GM21360 (cell line): Measurements from ENCODE around the gene TCF20.

Experiments
- ATAC-seq: cut with Tn5 transposase; IDR thresholded peaks from one replicate; pipeline ENCODE4 v1.9.1; 2021; ENCODE audit warnings: mild to moderate bottlenecking, moderate library complexity; ENCODE audit not compliant: unreplicated experiment

Gene TCF20

DNA sequence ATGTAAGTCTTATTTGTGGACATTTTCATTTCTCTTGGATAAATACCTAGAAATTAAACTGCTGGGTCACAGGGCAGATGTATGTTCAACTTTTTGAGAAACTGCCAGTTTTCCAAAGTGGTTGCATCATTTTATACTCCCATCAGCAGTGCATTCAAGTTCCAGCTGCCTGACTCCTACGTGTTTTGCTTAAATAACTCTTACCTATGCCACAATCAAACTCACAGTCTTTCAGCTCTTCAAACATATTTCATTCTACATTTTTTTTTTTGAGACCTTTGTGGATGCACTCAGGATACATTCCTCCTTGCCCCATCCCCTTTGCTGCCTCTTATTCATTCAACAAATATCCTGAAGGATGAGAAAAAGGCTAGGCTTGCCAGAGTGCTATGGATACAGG is 9.2 kb downstream of the TCF20 start:
- ATAC-seq = no peak

DNA sequence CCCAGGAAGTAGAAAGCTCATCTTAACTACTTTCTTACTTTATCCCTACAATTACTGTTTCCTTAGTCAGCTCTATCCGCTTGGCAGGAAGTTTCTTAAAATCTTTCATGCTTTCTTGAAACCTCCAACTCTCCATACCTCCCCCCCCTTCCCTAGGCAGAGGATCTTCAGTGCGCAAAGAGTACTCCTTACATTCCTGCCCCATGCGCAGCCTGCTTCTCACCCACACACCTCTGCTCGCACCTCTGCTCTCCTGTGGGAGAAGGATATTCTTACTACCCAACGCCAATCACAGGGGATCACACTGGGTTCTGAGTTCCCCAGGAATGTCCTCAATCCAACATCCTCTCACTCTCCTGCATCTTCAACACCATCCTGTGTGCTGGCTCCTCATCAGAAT is 12.3 kb downstream of the TCF20 start:
- no peak for ATAC-seq

DNA sequence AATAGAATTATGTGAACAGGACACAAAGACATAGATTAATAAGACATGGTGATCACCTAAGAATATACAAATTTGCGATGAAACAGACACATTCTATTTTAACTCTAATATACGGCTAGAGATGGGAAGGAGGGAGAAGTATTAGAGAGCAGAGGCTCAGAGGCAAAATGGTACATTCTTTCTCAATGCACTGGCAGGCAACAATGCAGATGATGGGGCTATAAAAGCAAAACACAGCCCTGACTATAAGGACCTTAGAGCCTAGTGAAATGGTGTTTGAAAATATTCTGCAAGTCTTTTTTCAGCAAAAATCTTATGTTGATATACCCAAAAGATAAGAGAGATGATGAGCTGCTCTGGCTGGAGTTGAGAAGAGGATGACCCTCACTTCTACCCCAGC is 13.1 kb downstream of the TCF20 start:
- no peak for ATAC-seq

DNA sequence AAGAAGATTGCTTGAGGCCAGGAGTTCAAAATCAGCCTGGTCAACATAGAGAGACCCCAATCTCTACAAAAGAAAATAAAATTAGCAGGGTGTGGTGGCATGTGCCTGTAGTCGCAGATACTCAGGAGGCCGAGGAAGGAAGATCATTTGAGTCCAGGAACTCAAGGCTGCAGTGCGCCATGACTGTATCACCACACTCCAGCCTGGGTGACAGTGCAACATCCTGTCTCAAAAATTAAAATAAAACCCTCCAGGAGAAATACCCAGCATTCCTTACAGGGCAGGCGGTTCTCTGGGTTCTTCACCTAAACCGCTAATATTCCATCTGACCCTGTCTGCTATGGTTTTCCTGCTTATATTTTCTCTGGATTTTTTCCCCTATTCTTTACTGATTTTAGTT is 13.5 kb downstream of the TCF20 start:
- ATAC-seq = no peak

DNA sequence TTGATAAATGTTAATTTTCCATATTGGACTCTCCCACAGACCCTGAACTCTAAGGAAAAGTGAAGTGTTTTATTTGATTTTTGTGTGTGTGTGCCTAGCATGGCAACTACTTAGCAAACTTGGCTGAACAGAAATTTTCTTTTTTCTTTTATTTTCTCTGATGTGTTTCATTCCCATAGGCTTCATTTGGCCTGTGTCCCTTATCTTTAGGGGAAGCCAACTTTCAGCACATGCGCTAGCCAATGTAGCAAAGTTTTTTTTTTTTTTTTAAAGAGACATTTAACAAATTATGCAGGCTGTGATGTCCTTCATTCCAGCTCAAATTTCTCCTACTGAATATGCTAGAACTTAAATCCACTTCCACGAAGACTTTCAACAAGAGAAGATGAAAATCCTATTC is 14.2 kb downstream of the TCF20 start:
- ATAC-seq = no peak

DNA sequence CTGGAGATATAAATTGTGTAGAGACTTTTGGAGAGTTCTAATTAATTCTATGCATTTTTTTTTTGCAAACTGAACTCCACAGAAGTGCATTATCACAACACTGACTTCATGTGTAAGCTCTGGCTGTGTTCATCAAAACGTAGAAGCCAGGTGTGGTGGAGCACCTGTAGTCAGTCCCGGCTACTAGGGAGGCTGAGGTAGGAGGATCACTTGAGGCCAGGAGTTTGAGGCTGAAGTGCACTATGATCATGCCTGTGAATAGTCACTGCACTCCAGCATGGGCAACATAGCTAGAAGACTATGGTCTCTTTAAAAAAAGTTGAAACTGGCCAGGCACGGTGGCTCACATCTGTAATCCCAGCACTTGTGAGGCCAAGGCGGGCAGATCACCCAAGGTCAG is 20.6 kb downstream of the TCF20 start:
- no peak for ATAC-seq

DNA sequence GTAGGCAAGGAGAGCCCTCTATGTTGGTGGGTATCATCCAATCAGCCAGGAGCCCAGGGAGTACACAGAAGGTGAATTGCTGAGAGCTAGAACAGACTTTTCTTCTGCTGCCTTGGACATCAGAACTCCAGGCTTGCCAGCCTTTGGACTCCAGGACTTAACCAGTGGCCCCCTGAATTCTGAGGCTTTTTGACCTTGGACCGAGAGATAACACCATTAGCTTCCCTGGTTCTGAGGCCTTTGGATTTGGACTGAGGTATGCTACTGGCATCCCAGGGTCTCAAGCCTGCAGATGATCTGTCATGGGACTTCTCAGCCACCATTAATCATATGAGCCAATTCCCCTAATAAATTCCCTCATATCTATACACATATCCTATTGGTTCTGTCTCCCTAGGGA is 21.5 kb downstream of the TCF20 start:
- ATAC-seq = no peak

DNA sequence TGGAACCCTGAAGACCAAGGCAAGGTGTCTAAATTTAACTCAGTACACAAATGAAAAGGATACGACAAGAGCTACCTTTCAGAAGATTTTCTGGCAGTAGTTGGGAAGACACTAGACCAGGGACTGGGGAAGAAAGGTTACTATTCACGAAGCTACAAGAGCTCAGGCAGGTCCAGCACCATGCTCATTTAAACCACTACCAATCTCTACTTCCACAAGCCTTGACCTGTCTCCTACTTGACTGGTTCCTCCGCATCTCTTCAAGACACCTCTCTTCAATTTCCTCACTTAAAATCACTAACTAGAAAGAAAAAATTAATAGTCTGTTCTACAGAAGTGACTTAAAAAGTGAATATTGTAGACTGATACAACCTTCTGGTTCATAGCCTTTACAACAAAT is 22.9 kb downstream of the TCF20 start:
- ATAC-seq = no peak

DNA sequence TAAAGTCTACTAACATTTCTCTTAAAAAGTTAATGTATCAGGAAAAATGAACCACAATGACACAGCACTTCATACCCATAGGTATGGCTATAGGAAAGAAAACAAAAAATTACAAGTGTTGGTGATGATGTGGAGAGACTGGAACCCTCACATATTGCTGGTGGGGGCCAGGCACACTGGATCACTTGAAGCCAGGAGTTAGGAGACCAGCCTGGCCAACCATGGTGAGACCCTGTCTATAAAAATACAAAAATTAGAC is 26.7 kb downstream of the TCF20 start:
- ATAC-seq = no peak

DNA sequence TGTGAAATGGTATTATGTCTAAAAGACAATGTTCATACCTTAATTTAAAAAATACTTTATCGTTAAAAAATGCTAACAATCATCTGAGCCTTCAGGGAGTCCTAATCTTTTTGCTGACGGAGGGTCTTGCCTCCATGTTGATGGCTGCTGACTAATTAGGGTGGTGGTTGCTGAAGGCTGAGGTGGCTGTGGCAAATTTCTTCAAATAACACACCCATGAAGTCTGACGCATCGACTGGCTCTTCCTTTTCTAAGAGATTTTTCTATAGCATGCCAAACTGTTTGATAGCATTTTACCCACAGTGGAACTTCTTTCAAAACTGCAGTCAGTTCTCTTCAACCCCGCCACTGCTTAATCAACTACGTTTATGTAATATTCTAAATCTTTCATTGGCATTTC is 33.6 kb downstream of the TCF20 start:
- ATAC-seq = no peak

DNA sequence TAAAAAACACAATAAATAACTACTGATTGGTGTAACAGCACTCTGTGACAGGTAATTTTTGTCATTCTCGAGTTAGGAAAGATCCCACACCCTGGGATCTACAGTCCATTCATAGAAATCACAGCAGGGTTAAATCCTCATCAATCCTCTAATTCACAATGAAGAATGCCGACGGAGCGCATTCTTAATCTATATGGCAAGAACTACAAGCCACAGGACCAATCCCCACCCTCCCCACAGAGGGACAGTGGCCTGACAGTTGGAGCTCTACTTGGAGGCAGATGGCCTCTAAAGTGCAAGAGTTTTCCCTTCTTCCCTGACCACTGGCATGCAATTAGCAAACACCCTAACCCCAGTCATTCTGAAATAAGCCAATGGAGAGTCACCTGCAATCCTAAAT is 34.2 kb downstream of the TCF20 start:
- ATAC-seq = no peak

DNA sequence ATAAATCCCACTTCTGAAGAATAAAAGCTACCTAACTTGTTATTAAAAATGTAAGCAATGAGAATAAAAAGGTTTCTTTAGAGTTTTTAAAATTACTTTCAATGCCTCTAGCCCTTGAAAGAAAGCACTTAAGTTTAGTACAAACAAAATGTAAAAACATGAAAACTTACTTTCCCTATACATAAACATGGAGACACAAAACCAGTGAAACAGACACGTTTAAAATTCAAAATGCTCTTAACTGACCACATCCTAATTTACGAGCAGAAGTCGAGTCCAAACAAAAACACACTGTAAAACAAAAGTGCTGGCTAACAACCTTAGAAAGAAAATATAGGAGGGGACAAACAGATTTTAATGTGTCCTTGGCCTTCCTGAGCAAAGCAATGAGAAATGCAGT is 36.6 kb downstream of the TCF20 start:
- no peak for ATAC-seq

DNA sequence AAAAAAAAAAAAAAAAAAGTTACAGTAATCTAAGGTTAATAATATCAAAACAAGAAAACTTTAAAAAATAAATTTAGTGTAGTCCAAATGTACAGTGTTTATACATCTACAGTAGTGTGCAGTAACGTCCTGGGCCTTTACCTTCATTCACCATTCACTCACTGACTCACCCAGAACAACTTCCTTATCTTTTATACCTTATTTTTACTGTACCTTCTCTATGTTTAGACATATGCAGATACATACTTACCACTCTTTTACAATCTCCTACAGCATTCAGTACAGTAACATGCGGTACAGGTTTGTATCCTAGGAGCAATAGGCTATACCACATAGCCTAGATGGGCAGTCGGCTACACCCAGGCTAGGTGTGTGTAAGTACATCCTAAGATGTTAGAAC is 38.5 kb downstream of the TCF20 start:
- ATAC-seq = no peak

DNA sequence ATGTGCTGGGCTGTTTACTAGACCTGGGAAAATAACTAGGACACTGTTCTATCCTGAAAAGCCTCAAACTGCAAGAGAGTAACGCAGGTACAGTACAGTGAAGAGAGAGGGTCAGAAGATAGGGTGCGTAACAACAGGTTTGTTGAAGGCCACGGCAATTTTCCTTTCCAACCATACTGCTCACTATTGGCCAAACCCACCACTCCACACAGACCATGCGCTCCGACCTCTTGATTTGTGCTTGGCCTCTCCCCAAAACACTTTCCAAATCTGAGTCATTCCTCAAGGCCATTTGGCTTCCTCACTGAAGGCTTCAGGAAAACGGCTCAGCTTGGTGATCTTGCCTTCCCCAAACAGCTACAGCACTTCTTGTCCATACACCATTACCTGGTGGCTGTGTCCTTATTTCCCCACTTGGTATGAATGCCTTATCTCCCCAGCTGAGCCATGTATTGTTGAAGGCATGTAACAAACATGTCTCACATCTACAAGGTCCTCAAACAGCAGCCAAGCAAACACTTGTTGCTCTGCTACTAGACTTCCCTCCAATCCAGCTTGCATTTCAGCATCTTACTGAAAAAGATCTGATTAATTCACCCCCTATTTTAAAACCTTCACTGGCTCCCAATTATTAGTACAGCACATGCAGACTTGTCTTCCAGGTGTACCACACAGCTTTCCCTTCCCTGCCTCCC is 40.9 kb downstream of the TCF20 start:
- ATAC-seq = no peak

DNA sequence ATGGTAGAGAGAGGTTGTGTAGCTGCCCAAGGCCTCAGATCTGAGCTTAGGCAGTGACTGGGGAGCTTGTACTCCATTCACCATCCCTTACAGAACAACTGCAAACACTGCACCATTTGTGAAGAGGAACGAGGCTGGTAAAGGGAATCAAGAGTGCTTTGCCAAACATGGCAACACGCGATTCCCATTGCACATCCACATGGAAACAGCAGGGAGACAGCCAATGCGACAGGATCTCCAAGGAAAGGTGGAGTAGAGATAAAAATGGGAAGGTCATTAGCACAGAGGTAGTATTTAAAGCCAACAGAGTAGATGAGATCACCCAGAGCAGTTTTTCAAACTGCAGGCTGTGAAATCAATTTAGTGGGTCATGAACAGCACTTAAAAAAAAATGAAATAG is 42.0 kb downstream of the TCF20 start:
- no peak for ATAC-seq

DNA sequence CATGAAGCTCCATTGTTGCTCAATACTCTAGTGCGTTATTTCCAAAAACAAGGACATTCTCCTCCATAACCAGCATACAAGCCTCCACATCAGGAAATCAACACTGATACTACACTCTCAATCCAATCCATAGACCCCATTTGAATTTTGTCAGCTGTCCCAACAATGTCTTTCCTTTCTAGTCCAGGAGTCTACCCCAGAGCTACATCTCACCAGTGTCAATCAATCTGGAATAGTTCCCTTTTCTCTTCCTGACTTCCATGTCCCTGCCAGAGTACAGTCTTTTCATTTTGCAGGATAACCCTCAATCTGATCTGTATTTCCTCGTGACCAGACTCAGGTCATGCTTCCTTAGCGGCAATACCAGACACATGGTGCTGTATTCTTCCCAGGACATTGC is 43.0 kb downstream of the TCF20 start:
- ATAC-seq = no peak

DNA sequence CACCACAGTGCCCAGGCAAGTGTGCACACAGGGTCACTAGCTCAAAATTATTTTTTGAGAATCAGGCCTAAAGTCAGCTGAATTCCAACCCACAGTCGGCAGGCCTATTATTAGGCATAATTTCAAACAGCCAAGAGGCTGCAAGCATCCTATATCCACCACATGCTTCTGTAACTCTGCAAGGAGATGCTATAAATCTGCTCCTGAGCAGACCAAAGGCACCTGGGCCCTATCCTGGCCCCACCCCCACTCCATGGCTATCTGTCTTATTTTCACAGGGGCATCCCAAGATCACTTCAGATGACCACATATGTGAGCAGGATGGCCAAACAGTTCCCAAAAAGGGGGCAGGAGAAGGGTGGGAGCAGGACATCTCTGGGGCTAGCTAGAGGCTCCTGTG is 44.6 kb downstream of the TCF20 start:
- no peak for ATAC-seq

DNA sequence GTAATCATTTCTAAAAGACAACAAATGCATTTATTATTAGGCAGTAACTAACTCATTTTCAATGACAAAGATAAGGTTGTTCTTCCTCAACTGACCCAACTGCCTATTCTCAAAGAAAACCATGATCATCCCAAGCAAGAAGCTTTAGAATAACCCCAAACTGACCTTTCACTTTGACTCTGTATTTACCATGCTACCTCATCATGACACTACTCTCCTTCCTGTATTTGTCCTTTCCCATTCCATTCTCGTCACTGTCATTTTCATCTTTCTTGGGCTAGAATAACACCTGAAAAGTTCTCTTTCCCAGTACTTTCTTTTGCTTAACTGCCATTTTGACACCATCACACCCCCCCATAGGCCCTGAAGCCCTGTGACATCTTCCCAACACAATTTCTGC is 48.3 kb downstream of the TCF20 start:
- ATAC-seq = no peak
